Testis (tissue), 3 donors: ENCODE results near the gene DDC. TPM values are rescaled to one million over a fixed set of nuclear protein-coding genes. Genes with fewer than 3 reads are reported as not detected.
A peak's percentile ranks its signal among the peaks of the same experiment; 100 is the strongest.
"Not testable (repeated sequence)": the region's sequence is repeated elsewhere in the genome, so short reads cannot be mapped to it uniquely, and the experiment has no call there.

Source experiments
- DNase-seq: peaks from one replicate; pipeline ENCODE4 v3.0.0-alpha.2; 2019
- H3K27ac ChIP-seq, 2 donors: fragments of 200-600 bp; sonication (generic); one replicate each; pipeline ENCODE4 v1.5.1; 2019
- H3K27me3 ChIP-seq: fragments of 200-600 bp; sonication (generic); one replicate; pipeline ENCODE4 v1.5.1; 2019
- H3K36me3 ChIP-seq: fragments of 200-600 bp; sonication (generic); one replicate; pipeline ENCODE4 v1.5.1; 2017; ENCODE audit warnings: low read depth; ENCODE audit errors: missing control alignments
- H3K4me1 ChIP-seq: fragments of 200-600 bp; sonication (generic); one replicate; pipeline ENCODE4 v1.5.1; 2019
- H3K4me3 ChIP-seq, 2 donors: fragments of 200-600 bp; sonication (generic); one replicate each; pipeline ENCODE4 v1.5.1; 2017 to 2019
- H3K9me3 ChIP-seq: fragments of 200-600 bp; sonication (generic); one replicate; pipeline ENCODE4 v1.5.1; 2017
- CTCF ChIP-seq, 3 experiments: fragments of 450-650 bp in 2 of 3; fragments of 200-600 bp in 1 of 3; sonication (generic) in 1 of 3; IDR thresholded peaks; one replicate each; pipeline ENCODE4 v1.5.1; 2016 to 2019; ENCODE audit warnings: antibody characterized with exemption in 3 of 3, mild to moderate bottlenecking in 2 of 3, moderate library complexity in 1 of 3
- POLR2A ChIP-seq: fragments of 450-650 bp; IDR thresholded peaks from one replicate; pipeline ENCODE4 v1.6.1; 2017; ENCODE audit warnings: antibody characterized with exemption, mild to moderate bottlenecking, moderate library complexity
- WGBS, 2 donors: methylation state at CpG; one replicate each; pipeline ENCODE4 v1.1.5; 2018; 5-methylcytosine and 5-hydroxymethylcytosine counted together
- intact Hi-C: fragments of 100-400 bp; cut with DNase I; formaldehyde crosslinking; loops from one replicate; pipeline ENCODE4 v1.15.1; 2023; ENCODE audit warnings: low total_unique reads
- polyA plus RNA-seq: library from polyadenylated mRNA; stranded (reverse); fragments of 350-450 nt; fragmentation: Illumina TruSeq; extraction: RNeasy Lipid Tissue Mini Kit (QIAGEN cat#74804); gene quantifications from one replicate; pipeline ENCODE4 v1.2.3, GENCODE V29; 2014; ENCODE audit warnings: low read depth, low replicate concordance; ENCODE audit not compliant: insufficient read depth
- total RNA-seq, 2 donors: library from RNA; depleted of rRNA; stranded (reverse); fragments of >200 nt; gene quantifications; one replicate each; pipeline ENCODE4 v1.2.3, GENCODE V29; 2016

DDC gene
- total and polyA plus RNA-seq, 3 donors from 2014 or later = 1.2 to 4.1 (median 3.3) TPM

- 75 to 84% methylated on average over 15 of the region's 15 CpGs for WGBS, 2 donors
- no peaks in the 10 kb centered on the region for H3K9me3 ChIP-seq
- no peak overlapping the region for H3K4me3 ChIP-seq
- no peak for DNase-seq
- no peak overlapping the region for H3K27ac ChIP-seq
- no peak for TF ChIP-seq POLR2A
- no peak for TF ChIP-seq CTCF (IDR thresholded peaks at IDR 0.05)
- H3K4me1 ChIP-seq = no peaks in the 10 kb centered on the region
- intact Hi-C loops = no loop called here
- H3K36me3 ChIP-seq = no peaks in the 10 kb centered on the region
- H3K27me3 ChIP-seq = no peaks in the 10 kb centered on the region
Measured at GRCh38 chr7:50529093-50529862, 35.9 kb downstream of the DDC start.

DNA sequence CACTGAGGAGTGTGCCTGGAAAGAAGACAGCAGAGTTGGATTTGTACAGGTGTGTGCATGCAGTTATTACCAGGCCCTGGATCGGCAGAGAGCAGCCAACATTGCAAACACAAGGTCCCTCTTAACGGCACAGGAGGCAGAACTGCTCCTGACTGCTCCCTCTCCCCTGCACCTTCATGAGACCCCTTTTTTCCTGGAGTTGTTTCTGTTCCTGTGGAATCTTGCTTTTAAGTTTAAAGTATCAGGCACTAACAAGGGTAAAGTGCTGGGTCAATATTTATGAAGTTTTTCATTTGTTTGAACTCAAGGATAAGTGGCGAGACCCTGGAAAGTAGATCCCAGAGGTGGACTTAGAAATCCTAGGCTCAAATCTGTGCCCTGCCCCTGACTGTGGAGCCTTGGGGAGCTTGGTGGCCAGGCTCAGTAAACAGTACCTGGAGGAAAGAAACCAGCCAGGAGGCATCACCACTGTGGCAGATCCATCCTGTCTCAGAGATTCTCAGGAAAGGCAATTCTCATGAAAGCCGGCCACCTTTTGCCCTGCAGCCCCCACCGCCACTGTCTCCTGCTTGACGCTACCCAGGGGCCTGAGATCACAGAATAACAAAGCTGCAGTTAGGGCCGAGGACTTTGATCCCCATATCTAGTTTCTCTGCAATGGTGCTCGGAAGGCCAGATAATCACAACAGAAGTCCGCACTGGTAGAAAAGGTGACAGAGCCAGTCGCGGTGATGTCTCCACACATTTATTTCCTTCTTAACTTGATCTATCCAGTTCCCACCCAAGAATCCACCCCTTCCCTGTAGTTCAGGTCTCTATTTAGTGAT lies 36.7 kb downstream of the DDC start:
- H3K4me1 ChIP-seq = no peaks in the 10 kb centered on the region
- H3K4me3 ChIP-seq = no peak overlapping the region
- 33 to 49% methylated on average over 11 of the region's 11 CpGs for WGBS, 2 donors
- H3K27ac ChIP-seq = no peak overlapping the region
- TF ChIP-seq CTCF (IDR thresholded peaks at IDR 0.05) (no peak), POLR2A (no peak)
- DNase-seq = no peak
- intact Hi-C loops = no loop called here
- H3K9me3 ChIP-seq = no peaks in the 10 kb centered on the region
- H3K36me3 ChIP-seq = no peaks in the 10 kb centered on the region
- H3K27me3 ChIP-seq = no peaks in the 10 kb centered on the region

GRCh38 chr7:50519350-50519749 lies 45.9 kb downstream of the DDC start:
- H3K27me3 ChIP-seq, H3K4me1 ChIP-seq, H3K9me3 ChIP-seq, H3K27ac ChIP-seq, intact Hi-C loops, H3K36me3 ChIP-seq, H3K4me3 ChIP-seq, DNase-seq: not testable (repeated sequence)
- 74 to 75% methylated on average over 3 of the region's 3 CpGs for WGBS, 2 donors

GRCh38 chr7:50513166-50513871 lies 51.9 kb downstream of the DDC start:
- WGBS, 2 donors = 75 to 83% methylated on average over 12 to 14 of the region's 14 CpGs
- TF ChIP-seq CTCF (IDR thresholded peaks at IDR 0.05) (no peak), POLR2A (no peak)
- Histone ChIP-seq H3K27me3 (no peaks in the 10 kb centered on the region), H3K36me3 (no peaks in the 10 kb centered on the region), H3K27ac (no peak overlapping the region), H3K4me1 (no peaks in the 10 kb centered on the region), H3K4me3 (no peak overlapping the region), H3K9me3 (no peaks in the 10 kb centered on the region)
- DNase-seq = peak; percentile 53
- intact Hi-C loops = no loop called here

DNA sequence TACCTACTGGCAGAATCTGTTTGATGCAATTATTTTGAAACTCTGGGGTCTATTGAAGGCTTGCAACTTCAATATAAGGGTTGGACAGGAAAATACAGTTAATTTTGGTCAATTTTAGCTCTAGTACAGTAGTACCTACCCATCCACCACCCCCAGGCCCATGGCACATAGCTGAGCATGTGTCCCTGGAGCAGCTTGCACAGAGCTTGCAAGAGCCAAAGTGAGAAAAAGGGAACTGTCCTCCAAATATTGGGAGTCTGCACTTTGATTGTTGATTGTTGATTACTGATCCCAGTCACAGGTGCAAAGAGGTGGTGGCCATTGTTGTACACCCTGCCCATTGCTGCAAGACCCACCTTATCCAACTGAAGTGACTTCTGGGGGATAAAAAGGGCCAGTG lies 52.8 kb downstream of the DDC start:
- intact Hi-C loops = no loop called here
- Histone ChIP-seq H3K36me3 (no peaks in the 10 kb centered on the region), H3K4me1 (no peaks in the 10 kb centered on the region), H3K9me3 (no peaks in the 10 kb centered on the region), H3K4me3 (no peak overlapping the region), H3K27me3 (no peaks in the 10 kb centered on the region), H3K27ac (no peak overlapping the region)
- DNase-seq = no peak
- TF ChIP-seq POLR2A = no peak
- no peak for TF ChIP-seq CTCF (IDR thresholded peaks at IDR 0.05)
